Activated effector memory CD4-positive, alpha-beta T cell treated with Interleukin-2 at 50 U/mL for 16 hours (primary cell): ENCODE data around the gene IDNK.

Source experiments
- DNase-seq: peaks from one replicate; pipeline ENCODE4 v3.0.0-alpha.2; 2020

The IDNK gene

GRCh38 chr9:83636813-83637212 is 13.9 kb downstream of the IDNK start:
- DNase-seq: no peak

DNA sequence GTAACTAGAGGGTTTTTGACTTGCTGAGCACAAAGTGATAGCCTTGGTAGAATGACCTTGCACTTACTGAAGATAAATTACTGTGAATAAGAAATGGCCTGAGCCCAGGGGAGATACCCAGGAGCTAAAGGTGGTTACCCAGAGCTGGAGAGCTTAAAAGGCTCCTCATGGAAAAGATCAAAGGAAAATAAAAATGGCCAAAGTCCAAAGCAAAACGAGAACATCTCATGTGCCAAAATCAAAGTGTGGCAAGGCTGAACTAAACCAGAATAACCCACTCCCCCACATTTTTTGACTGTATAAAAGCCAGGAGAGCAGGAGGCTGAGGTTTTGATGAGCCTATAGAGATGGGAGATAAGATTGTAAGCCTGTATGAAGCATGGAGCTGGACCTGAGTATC is 14.4 kb downstream of the IDNK start:
- DNase-seq: no peak

DNA sequence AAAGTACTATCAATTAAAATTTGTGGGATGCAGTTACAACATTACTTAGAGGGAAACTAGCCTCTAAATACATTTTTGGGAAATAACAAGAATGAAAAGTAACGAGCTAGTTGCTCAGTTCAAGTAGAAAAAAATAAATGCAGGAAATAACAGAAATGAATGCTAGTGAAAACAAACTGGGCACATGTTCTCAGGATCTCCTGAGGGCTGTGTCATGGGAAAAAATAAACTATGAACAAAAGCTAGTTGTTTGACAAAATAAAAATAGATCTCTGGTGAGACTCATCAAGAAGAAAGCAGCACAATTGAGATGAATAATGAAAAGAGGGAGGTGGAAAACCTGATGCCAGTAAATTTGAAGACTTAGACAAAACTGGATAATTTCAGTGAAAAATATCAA is 16.3 kb downstream of the IDNK start:
- DNase-seq: no peak

GRCh38 chr9:83642793-83643192 is 19.9 kb downstream of the IDNK start:
- DNase-seq: no peak

DNA sequence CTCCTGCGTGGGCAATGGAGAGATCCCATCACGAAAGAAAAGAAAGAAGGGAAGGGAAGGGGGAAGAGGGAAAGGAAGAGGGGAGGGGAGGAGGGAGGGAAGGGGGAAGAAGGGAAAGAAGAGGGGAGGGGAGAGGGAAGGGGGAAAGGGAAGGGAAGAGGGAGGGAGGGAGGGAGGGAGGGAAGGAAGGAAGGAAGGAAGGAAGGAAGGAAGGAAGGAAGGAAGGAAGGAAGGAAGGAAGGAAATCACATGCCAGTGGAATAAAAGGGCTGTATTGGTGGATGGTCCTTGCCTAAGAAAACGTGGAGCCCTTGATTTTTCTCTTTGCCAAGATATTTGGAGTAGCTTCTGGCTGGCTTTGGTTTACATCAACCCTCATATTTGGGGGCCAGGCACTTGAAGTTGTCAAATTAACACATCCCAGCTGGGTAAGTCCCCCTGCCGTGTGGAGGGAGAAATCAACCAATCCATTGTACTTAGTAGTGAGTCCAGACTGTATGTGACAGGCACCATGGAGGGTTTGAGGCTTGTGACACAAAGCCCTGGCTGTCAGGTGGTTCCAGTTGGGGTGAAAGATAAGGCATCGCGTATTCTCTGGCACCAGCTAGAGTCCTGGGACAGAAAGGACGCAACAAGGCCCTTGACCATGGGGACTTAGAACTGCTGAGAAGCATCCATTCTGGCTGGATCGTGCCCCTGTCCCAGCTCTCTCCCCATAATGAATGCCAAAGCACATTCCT is 23.7 kb downstream of the IDNK start:
- DNase-seq: no peak

GRCh38 chr9:83649080-83649479 is 26.1 kb downstream of the IDNK start:
- DNase-seq: peak; percentile 58

DNA sequence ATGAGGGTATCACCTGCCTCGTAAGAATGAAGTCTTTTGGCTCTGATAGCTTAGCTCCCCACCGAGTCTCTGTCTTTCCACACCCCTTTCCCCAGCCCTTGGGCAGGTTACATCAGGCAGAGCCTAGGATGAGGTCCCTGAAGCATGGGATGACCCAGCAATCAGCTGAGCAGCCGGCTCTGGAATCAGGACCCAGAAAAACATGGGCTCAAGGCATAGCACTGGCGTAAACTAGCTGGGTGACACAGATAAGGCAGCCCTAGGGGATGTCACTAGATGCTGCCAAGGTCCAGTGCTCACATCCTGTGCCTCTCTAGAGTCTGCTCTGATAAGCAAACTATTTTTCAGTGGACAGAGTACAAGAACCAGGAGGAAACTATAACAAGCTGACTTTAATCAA is 26.6 kb downstream of the IDNK start:
- no peak for DNase-seq

DNA sequence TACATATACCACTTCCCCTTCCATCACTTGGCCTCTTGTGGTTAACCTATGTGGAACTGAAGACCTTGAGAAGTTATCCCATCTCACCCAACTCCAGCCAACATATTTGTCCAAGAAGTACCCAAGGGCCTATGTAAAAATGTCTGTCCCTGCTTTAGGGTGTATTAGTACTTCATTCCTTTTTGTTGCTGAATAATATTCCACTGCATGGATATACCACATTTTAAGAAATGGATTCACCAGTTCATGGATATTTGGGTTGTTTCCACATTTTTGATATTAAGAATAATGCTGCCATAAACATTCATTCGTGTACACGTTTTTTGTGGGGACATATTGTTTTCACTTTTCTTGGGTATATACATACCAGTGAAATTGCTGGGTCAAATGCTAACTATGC is 28.6 kb downstream of the IDNK start:
- DNase-seq: no peak

DNA sequence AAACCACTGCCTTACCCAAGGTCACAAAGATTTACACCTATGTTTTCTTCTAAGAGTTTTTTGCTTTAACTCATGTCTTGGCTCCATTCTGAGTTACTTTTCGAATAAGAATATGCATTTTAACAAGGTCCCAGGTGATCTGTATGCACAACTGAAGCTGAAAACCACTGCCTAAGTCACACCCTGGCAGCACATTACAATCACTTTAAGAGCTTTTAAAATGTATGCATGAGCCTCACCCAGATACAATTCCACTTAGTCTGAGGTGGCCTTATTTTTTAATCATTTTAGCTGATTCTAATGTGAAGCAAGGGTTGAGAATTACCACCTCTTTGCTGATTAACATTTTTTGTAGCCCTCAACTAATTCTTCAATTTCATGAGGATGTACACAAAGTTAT is 29.5 kb downstream of the IDNK start:
- no peak for DNase-seq

- no peak for DNase-seq
These were observed 32.5 kb downstream of the IDNK start for GRCh38 chr9:83655433-83655832.

- DNase-seq: no peak
These were observed 33.2 kb downstream of the IDNK start for GRCh38 chr9:83656032-83656680.

GRCh38 chr9:83656952-83657351 is 34.0 kb downstream of the IDNK start:
- DNase-seq: no peak

GRCh38 chr9:83662933-83663332 is 40.0 kb downstream of the IDNK start:
- DNase-seq: no peak

GRCh38 chr9:83665580-83666200 is 42.7 kb downstream of the IDNK start:
- DNase-seq: no peak

GRCh38 chr9:83669067-83669466 is 46.1 kb downstream of the IDNK start:
- DNase-seq: no peak

- DNase-seq: no peak
These were observed 47.4 kb downstream of the IDNK start for GRCh38 chr9:83670381-83670780.

DNA sequence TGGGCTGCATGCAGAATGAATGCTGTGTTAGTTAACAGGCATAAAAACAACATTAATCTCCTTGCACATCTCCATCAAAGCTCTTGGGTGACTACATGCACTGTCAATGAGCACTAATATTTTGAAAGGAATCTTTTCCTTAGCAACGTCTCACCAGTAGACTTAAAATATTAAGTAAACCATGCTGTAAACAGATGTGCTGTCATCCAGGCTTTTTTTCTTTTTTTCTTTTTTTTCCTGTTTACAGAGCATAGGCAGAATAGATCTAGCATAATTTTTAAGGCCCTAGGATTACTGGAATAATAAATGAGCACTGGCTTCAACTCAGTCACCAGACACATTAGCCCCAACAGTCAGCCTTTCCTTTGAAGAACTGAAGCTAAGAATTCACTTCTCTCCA is 48.5 kb downstream of the IDNK start:
- DNase-seq: no peak

- no peak for DNase-seq
These were observed 52.5 kb downstream of the IDNK start for GRCh38 chr9:83675466-83675865.

DNA sequence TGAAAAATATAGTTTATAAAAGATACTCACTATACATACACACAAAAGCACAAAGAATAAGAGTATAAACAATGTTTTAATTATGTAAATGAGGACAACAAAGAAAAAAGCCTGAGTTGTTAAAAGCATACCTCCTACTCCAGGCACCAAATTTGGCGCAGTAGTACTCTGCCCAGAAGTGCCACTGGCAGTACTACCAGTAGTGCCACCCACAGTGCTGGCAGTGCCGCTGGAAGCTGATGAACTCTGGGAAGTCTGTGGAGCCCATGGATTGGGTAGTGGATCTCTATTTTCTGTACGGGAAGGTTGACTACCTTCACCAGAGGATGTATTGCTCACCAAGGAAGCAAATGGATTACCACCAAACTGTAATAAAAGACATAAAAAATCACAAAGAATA is 54.7 kb downstream of the IDNK start:
- DNase-seq: no peak

DNA sequence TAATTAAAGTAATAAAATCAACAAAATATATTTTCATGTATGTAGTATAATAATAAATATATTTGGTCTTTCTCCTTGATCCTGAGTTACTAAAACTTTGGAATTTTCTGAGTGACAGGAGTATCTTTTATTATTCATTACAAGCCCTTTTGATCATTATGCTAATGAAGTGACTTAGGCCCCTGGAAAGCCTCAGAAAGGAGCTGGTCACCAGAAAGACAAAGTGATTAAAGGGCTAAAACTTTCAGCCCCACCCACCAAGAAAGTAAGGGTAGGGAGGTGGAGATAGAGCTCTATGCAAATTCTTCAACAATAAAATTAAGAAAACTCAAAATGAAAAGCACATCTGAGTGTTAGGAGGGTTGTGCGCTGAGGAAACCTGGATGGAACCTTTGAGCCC is 57.3 kb downstream of the IDNK start:
- DNase-seq: no peak

DNA sequence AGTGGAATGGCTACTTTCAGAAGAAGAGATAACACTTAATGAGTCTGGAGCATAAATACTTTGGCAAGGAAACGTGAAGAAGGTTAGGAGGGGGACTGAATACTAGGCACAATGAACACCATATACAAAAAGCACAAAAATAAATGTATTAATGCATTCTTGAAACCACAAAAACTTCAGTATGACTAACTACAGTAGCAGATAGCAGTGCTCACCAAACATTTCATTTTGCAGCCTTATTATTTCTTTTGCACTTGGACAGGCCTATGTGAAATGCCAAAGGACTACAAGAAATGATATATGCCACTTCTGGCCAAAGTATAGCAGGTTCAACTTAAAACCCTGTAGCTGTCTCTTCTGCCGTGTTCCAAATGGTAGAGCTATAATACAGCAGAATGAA is 58.5 kb downstream of the IDNK start:
- no peak for DNase-seq

DNA sequence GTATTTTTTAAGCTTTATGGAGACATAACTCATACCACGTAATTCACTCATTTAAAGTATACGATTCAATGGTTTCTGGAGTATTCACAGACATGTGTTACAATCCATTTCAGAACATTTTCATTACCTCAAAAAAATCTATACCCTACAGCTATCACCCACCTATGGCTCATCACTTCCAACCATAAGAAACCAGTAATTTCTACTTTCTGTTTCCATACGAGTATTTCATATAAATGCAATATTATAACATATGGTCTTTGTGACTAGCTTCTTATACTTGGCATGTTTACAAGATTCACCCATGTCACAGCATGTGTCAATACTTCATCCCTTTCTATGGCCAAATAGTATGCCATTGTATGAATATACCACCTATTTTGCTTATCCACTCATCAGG is 66.0 kb downstream of the IDNK start:
- DNase-seq: no peak

GRCh38 chr9:83691492-83691891 is 68.5 kb downstream of the IDNK start:
- no peak for DNase-seq
